Endodermal cell (in vitro differentiated cells): ENCODE data around the gene USP2. TPM values are rescaled to one million over a fixed set of nuclear protein-coding genes. Genes with fewer than 3 reads are reported as not detected.

ENCODE experiments used
- DNase-seq: peaks from one replicate; pipeline ENCODE4 v3.0.0-alpha.2; 2017
- H3K27ac ChIP-seq: 2 replicates; pipeline ENCODE4 v1.5.1; 2013; ENCODE audit warnings: mild to moderate bottlenecking, low read depth, low read length, moderate library complexity
- H3K27me3 ChIP-seq: 2 replicates; pipeline ENCODE4 v1.6.1; 2013; ENCODE audit warnings: mild to moderate bottlenecking, low read length, moderate library complexity; ENCODE audit not compliant: insufficient read depth, control insufficient read depth, poor library complexity, severe bottlenecking
- H3K36me3 ChIP-seq: 2 replicates; pipeline ENCODE4 v1.7.0; 2013; ENCODE audit warnings: mild to moderate bottlenecking, low read length, moderate library complexity; ENCODE audit not compliant: control insufficient read depth, insufficient read depth
- H3K4me1 ChIP-seq: one replicate; pipeline ENCODE4 v1.7.0; 2013; ENCODE audit warnings: low read length; ENCODE audit not compliant: control insufficient read depth, insufficient read depth
- H3K4me3 ChIP-seq: 2 replicates; pipeline ENCODE4 v1.5.1; 2013; ENCODE audit warnings: mild to moderate bottlenecking, low read length, moderate library complexity
- H3K9ac ChIP-seq: 2 replicates; pipeline ENCODE4 v1.6.1; 2013; ENCODE audit warnings: mild to moderate bottlenecking, low read length, moderate library complexity; ENCODE audit not compliant: poor library complexity, severe bottlenecking; ENCODE audit errors: extremely low read depth
- H3K9me3 ChIP-seq: 2 replicates; pipeline ENCODE4 v1.6.1; 2013; ENCODE audit warnings: mild to moderate bottlenecking, low read length, moderate library complexity; ENCODE audit not compliant: control insufficient read depth
- H3K27ac Mint-ChIP-seq: 2 replicates; pipeline ENCODE4 v1.8.0; 2020; ENCODE audit warnings: mixed read lengths
- H3K27me3 Mint-ChIP-seq: 2 replicates; pipeline ENCODE4 v1.8.0; 2021; ENCODE audit warnings: mild to moderate bottlenecking, mixed read lengths; ENCODE audit not compliant: insufficient read depth
- H3K36me3 Mint-ChIP-seq: 2 replicates; pipeline ENCODE4 v1.8.0; 2020; ENCODE audit warnings: low read depth, mixed read lengths
- H3K4me1 Mint-ChIP-seq: 2 replicates; pipeline ENCODE4 v1.8.0; 2020; ENCODE audit warnings: mixed read lengths
- H3K4me3 Mint-ChIP-seq: 2 replicates; pipeline ENCODE4 v1.8.0; 2020; ENCODE audit warnings: mild to moderate bottlenecking, moderate library complexity, mixed read lengths
- H3K9me3 Mint-ChIP-seq: 2 replicates; pipeline ENCODE4 v1.8.0; 2020; ENCODE audit warnings: mild to moderate bottlenecking, mixed read lengths
- WGBS, 2 experiments: methylation state at CpG; one replicate each; pipeline versions ENCODE4 v1.1.5 to v1.1.7; 2013; ENCODE audit warnings: missing lambda C conversion rate in 2 of 2, mixed read lengths in 1 of 2; ENCODE audit not compliant: insufficient coverage in 1 of 2, insufficient read length in 1 of 2; 5-methylcytosine and 5-hydroxymethylcytosine counted together
- total RNA-seq, 2 donors: library from RNA; stranded (reverse); fragmentation: NEBNext Ultra II Directional in 1 of 2; extraction: Animal tissue kit (Norgen Biotek cat#: 25700) in 1 of 2; gene quantifications; 2 replicates in 1 of 2; 3 replicates in 1 of 2; pipeline ENCODE4 v1.2.1, GENCODE V29; 2021
- TF ChIP-seq, protein P1 (sequence below): fragments of 200-600 bp; sonication (generic); conservative IDR thresholded peaks from 2 replicates; pipeline ENCODE4 v1.5.0; 2021; ENCODE audit warnings: antibody characterized with exemption, mild to moderate bottlenecking

The USP2 gene
- total RNA-seq, 2 donors from 2014 or later, result 17.8 to 21.1 TPM

DNA sequence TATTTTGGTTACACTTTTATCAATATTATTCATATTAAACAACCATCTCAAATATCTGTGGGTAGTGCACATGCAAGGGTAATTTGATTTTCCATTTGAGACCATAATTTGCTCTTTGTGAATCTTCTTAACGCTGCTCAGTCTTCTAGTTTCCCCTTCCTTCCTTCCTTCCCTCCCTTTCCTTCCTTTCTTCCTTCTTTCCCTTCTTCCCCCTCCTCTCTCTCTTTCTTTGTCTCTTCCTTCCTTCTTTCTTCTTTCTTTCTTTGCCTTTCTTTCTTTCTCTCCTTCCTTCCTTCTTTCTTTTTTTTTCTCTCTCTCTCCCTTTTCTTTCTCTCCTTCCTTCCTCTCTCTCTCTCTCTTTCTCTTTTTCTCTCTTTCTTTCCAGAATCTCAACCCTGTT lies 51.3 kb downstream of the USP2 start:
- WGBS, 2 experiments, result 84 to 86% methylated on average over 1 of the region's 1 CpG
- H3K9me3 Mint-ChIP-seq, result no peaks in the 10 kb centered on the region
- H3K4me1 ChIP-seq, result peaks cover 4% of the 10 kb centered on the region
- no peak overlapping the region for H3K9ac ChIP-seq
- DNase-seq, result no peak
- no peaks in the 10 kb centered on the region for H3K36me3 Mint-ChIP-seq
- no peak overlapping the region for H3K27ac Mint-ChIP-seq
- no peak overlapping the region for H3K27ac ChIP-seq
- no peaks in the 10 kb centered on the region for H3K27me3 ChIP-seq
- H3K27me3 Mint-ChIP-seq, result peaks cover 8% of the 10 kb centered on the region
- H3K4me1 Mint-ChIP-seq, result peaks cover 3% of the 10 kb centered on the region
- H3K4me3 Mint-ChIP-seq, result no peak overlapping the region
- no peaks in the 10 kb centered on the region for H3K36me3 ChIP-seq
- TF ChIP-seq, protein P1, sequence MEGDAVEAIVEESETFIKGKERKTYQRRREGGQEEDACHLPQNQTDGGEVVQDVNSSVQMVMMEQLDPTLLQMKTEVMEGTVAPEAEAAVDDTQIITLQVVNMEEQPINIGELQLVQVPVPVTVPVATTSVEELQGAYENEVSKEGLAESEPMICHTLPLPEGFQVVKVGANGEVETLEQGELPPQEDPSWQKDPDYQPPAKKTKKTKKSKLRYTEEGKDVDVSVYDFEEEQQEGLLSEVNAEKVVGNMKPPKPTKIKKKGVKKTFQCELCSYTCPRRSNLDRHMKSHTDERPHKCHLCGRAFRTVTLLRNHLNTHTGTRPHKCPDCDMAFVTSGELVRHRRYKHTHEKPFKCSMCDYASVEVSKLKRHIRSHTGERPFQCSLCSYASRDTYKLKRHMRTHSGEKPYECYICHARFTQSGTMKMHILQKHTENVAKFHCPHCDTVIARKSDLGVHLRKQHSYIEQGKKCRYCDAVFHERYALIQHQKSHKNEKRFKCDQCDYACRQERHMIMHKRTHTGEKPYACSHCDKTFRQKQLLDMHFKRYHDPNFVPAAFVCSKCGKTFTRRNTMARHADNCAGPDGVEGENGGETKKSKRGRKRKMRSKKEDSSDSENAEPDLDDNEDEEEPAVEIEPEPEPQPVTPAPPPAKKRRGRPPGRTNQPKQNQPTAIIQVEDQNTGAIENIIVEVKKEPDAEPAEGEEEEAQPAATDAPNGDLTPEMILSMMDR, result no peak
- H3K9me3 ChIP-seq, result no peaks in the 10 kb centered on the region
- no peak overlapping the region for H3K4me3 ChIP-seq

DNA sequence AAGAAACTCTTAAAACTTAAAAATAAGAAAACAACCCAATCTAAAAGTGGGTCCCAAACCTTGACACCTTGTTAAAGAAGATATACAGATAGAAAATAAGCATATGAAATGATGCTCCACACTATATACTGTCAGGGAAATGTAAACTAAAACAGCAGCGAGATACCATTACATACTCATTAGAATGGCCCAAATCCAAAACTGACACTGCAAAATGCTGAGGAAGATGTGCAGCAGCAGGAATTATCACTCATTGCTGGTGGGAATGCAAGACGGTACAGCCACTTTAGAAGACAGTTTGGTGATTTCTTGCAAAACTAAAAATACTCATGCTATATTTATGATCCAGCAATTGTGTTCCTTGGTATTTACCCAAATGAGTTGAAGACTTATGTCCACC lies 52.2 kb downstream of the USP2 start:
- no peak overlapping the region for H3K4me3 Mint-ChIP-seq

DNA sequence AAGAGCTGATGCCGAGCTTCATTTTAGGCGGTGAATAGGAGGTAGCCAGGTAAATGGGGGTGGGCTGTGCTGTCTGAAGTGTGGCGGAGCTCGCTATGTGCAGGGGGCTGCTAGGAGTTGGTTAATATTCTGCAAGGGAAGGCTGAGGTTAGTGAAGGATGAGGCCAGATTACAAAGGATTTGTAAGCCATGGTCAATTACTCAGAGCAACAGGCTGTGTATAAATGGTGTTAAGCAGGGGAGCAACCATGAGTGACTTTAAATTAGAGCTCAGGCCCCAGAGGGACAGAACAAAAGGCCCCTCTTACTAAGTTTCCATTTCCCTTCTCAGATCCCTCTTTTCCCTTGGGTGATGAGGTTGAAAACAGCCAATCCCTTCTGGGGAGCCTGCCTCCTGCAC lies 57.3 kb downstream of the USP2 start:
- peaks cover 6% of the 10 kb centered on the region for H3K4me1 ChIP-seq
- TF ChIP-seq, protein P1, result no peak
- H3K4me3 Mint-ChIP-seq, result no peak overlapping the region
- H3K27me3 Mint-ChIP-seq, result no peaks in the 10 kb centered on the region
- H3K36me3 Mint-ChIP-seq, result no peaks in the 10 kb centered on the region
- 90 to 91% methylated on average over 3 to 4 of the region's 4 CpGs for WGBS, 2 experiments
- H3K4me1 Mint-ChIP-seq, result peaks cover 20% of the 10 kb centered on the region
- H3K4me3 ChIP-seq, result no peak overlapping the region
- no peak overlapping the region for H3K27ac Mint-ChIP-seq
- no peaks in the 10 kb centered on the region for H3K9me3 ChIP-seq
- H3K27ac ChIP-seq, result no peak overlapping the region
- H3K9ac ChIP-seq, result no peak overlapping the region
- no peaks in the 10 kb centered on the region for H3K36me3 ChIP-seq
- no peak for DNase-seq
- no peaks in the 10 kb centered on the region for H3K27me3 ChIP-seq
- H3K9me3 Mint-ChIP-seq, result no peaks in the 10 kb centered on the region

More for the DNA sequence above, 52.2 kb downstream of the USP2 start:
- Histone ChIP-seq H3K27me3 (no peaks in the 10 kb centered on the region), H3K9me3 (no peaks in the 10 kb centered on the region), H3K27ac (no peak overlapping the region), H3K4me1 (no peaks in the 10 kb centered on the region), H3K36me3 (no peaks in the 10 kb centered on the region), H3K9ac (no peak overlapping the region), H3K4me3 (no peak overlapping the region)
- TF ChIP-seq, protein P1, result no peak
- Mint-ChIP-seq H3K36me3 (no peaks in the 10 kb centered on the region), H3K9me3 (no peaks in the 10 kb centered on the region), H3K27me3 (peaks cover 8% of the 10 kb centered on the region), H3K4me1 (peaks cover 3% of the 10 kb centered on the region), H3K27ac (no peak overlapping the region)
- DNase-seq, result no peak
- WGBS, 2 experiments, result 88 to 97% methylated on average over 2 of the region's 2 CpGs
